ENCODE measurements around the gene KAT6B.
"Not testable (repeated sequence)": the region's sequence is repeated elsewhere in the genome, so short reads cannot be mapped to it uniquely, and the experiment has no call there.

KAT6B gene

GRCh38 chr10:74859546-74859945, 33.1 kb downstream of the KAT6B start:
- no peak for DNase-seq (ENCODE audit: low read depth in 2 of 2)

- DNase-seq (ENCODE audit: low read depth in 2 of 2), result no peak
Measured at GRCh38 chr10:74862625-74863024, 36.2 kb downstream of the KAT6B start.

GRCh38 chr10:74863551-74863950, 37.2 kb downstream of the KAT6B start:
- DNase-seq (ENCODE audit: low read depth in 2 of 2), result no peak

GRCh38 chr10:74867351-74867750, 41.0 kb downstream of the KAT6B start:
- DNase-seq (ENCODE audit: low read depth in 2 of 2), result no peak

- no peak for DNase-seq (ENCODE audit: low read depth in 2 of 2)
Measured at GRCh38 chr10:74868392-74868977, 42.1 kb downstream of the KAT6B start.

- DNase-seq (ENCODE audit: low read depth in 2 of 2), result no peak
Measured at GRCh38 chr10:74869635-74870034, 43.2 kb downstream of the KAT6B start.

GRCh38 chr10:74870191-74870590, 43.8 kb downstream of the KAT6B start:
- DNase-seq (ENCODE audit: low read depth in 2 of 2), result no peak

- peak in 1 of 2 donors; percentile 7 for DNase-seq (ENCODE audit: low read depth in 2 of 2)
Measured at GRCh38 chr10:74871595-74872382, 45.4 kb downstream of the KAT6B start.

GRCh38 chr10:74873803-74874454, 47.5 kb downstream of the KAT6B start:
- no peak for DNase-seq (ENCODE audit: low read depth in 2 of 2)

- no peak for DNase-seq (ENCODE audit: low read depth in 2 of 2)
Measured at GRCh38 chr10:74874649-74875048, 48.2 kb downstream of the KAT6B start.

GRCh38 chr10:74875068-74875467, 48.7 kb downstream of the KAT6B start:
- DNase-seq (ENCODE audit: low read depth in 2 of 2), result no peak

- DNase-seq (ENCODE audit: low read depth in 2 of 2), result no peak
Measured at GRCh38 chr10:74875966-74876365, 49.6 kb downstream of the KAT6B start.

- not testable (repeated sequence) for DNase-seq (ENCODE audit: low read depth in 2 of 2)
Measured at GRCh38 chr10:74877054-74877453, 50.7 kb downstream of the KAT6B start.

GRCh38 chr10:74877898-74878297, 51.5 kb downstream of the KAT6B start:
- DNase-seq (ENCODE audit: low read depth in 2 of 2), result no peak

GRCh38 chr10:74880041-74880440, 53.6 kb downstream of the KAT6B start:
- DNase-seq (ENCODE audit: low read depth in 2 of 2), result no peak

- no peak for DNase-seq (ENCODE audit: low read depth in 2 of 2)
Measured at GRCh38 chr10:74881253-74881884, 55.0 kb downstream of the KAT6B start.

GRCh38 chr10:74882427-74882826, 56.0 kb downstream of the KAT6B start:
- no peak for DNase-seq (ENCODE audit: low read depth in 2 of 2)

- DNase-seq (ENCODE audit: low read depth in 2 of 2), result no peak
Measured at GRCh38 chr10:74882831-74883230, 56.4 kb downstream of the KAT6B start.

- DNase-seq (ENCODE audit: low read depth in 2 of 2), result no peak
Measured at GRCh38 chr10:74883428-74883827, 57.0 kb downstream of the KAT6B start.

- DNase-seq (ENCODE audit: low read depth in 2 of 2), result no peak
Measured at GRCh38 chr10:74887614-74888284, 61.3 kb downstream of the KAT6B start.

GRCh38 chr10:74888962-74889661, 62.7 kb downstream of the KAT6B start:
- DNase-seq (ENCODE audit: low read depth in 2 of 2), result no peak

All from stimulated activated CD4-positive, alpha-beta T cell treated with anti-CD3 and anti-CD28 coated beads, Interleukin-15, amount 100 ng/mL, for 48 hours (primary cell).